Measurements from ENCODE around the gene SPATA2. TPM values are rescaled to one million over a fixed set of nuclear protein-coding genes. Genes with fewer than 3 reads are reported as not detected.
A peak's percentile ranks its signal among the peaks of the same experiment; 100 is the strongest.

SPATA2 gene
- polyA plus RNA-seq, 1 donor: 14.4 TPM

DNA sequence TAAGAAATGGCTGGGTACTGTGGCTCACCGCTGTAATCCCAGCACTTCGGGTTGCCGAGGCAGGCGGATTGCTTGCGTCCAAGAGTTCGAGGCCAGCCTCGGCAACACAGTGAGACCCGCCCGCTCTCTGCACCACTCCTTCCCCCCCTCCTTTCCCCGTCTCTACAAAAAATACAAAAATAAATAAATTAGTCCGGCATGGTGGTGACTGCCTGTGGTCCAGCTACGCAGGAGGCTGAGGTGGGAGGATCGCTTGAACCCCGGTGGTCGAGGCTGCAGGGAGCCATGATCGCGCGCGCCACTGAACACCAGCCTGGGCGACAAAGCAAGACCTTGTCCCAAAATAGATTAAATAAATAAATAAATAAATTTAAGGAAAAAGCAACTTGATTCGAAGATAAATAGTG lies 20.4 kb upstream of the SPATA2 start:
- Histone ChIP-seq H3K36me3 (ENCODE audit: control insufficient read depth, insufficient read depth, low read length) (peaks cover 15% of the 10 kb centered on the region), H3K4me3 (ENCODE audit: low read length) (peak overlapping the region; percentile 44), H3K4me1 (ENCODE audit: control insufficient read depth, insufficient read depth, low read length) (peaks cover 17% of the 10 kb centered on the region), H3K9me3 (ENCODE audit: control insufficient read depth, low read depth, low read length) (no peaks in the 10 kb centered on the region), H3K27me3 (ENCODE audit: control insufficient read depth, insufficient read depth, low read length) (no peaks in the 10 kb centered on the region), H3K27ac (ENCODE audit: low read length) (peak overlapping the region; percentile 22)
- WGBS (ENCODE audit: insufficient coverage, low lambda C conversion rate): no CpG with 5 or more reads among the region's 21 CpGs
- DNase-seq: no peak

DNA sequence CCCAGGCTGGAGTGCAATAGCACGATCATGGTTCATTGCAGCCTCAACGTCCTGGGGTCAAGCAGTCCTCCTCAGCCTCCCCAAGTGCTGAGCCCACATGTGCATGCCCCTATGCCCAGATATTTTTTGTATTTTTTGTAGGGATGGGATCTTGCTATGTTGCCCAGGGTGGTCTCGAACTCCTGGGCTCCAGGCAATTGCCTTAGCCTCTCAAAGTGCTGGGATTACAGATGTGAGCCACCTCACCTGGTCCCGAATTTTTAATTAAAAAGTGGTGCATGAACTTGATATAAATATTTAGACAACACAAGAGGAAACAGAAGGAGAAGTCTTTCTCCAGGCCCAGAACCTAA lies 13.8 kb upstream of the SPATA2 start:
- no peak overlapping the region for H3K27ac ChIP-seq (ENCODE audit: low read length)
- WGBS (ENCODE audit: insufficient coverage, low lambda C conversion rate): no CpG with 5 or more reads among the region's 4 CpGs
- DNase-seq: no peak

DNA sequence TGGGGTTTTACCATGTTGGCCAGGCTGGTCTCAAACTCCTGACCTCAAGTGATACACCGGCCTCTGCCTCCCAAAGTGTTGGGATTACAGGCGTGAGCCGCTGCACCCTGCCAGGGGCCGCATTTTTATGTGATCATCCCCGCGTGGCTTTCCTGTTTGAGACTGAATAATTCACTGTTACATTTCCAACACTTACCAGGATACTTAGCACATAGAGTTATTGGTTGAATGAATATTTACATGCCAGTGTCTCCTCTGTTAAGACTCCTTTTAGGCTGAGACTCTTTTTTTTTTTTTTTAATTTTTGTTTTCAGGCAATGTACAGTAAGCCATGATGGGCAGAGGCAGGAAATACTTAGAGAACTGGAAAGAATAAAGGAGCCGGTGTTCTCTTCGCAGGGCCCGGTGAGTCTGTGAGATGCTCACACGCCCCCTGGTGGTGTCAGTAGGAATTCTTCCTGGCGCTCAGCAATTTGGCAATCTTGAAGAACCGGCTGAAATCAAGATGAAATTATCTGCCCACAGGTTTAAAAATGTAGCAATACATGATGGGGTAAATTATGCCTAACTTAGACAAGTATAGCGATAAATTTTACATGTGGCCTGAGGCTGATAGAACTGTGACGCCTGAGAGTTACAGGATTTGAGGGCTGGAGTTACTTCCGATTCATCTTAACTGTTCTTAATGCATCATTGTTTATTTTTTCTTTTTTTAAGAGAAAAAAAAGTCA lies 13.2 kb upstream of the SPATA2 start:
- Histone ChIP-seq H3K4me3 (ENCODE audit: low read length) (no peak overlapping the region), H3K36me3 (ENCODE audit: control insufficient read depth, insufficient read depth, low read length) (no peaks in the 10 kb centered on the region), H3K27ac (ENCODE audit: low read length) (no peak overlapping the region), H3K27me3 (ENCODE audit: control insufficient read depth, insufficient read depth, low read length) (no peaks in the 10 kb centered on the region), H3K9me3 (ENCODE audit: control insufficient read depth, low read depth, low read length) (no peaks in the 10 kb centered on the region), H3K4me1 (ENCODE audit: control insufficient read depth, insufficient read depth, low read length) (peaks cover 8% of the 10 kb centered on the region)
- DNase-seq: peak; percentile 74 to 79
- whole genome bisulfite sequencing (ENCODE audit: insufficient coverage, low lambda C conversion rate): 0% methylated on average over 1 of the region's 15 CpGs

More for the DNA sequence above, 13.8 kb upstream of the SPATA2 start:
- Histone ChIP-seq H3K27me3 (ENCODE audit: control insufficient read depth, insufficient read depth, low read length) (no peaks in the 10 kb centered on the region), H3K9me3 (ENCODE audit: control insufficient read depth, low read depth, low read length) (no peaks in the 10 kb centered on the region), H3K36me3 (ENCODE audit: control insufficient read depth, insufficient read depth, low read length) (no peaks in the 10 kb centered on the region), H3K4me1 (ENCODE audit: control insufficient read depth, insufficient read depth, low read length) (peaks cover 6% of the 10 kb centered on the region), H3K4me3 (ENCODE audit: low read length) (no peak overlapping the region)

DNA sequence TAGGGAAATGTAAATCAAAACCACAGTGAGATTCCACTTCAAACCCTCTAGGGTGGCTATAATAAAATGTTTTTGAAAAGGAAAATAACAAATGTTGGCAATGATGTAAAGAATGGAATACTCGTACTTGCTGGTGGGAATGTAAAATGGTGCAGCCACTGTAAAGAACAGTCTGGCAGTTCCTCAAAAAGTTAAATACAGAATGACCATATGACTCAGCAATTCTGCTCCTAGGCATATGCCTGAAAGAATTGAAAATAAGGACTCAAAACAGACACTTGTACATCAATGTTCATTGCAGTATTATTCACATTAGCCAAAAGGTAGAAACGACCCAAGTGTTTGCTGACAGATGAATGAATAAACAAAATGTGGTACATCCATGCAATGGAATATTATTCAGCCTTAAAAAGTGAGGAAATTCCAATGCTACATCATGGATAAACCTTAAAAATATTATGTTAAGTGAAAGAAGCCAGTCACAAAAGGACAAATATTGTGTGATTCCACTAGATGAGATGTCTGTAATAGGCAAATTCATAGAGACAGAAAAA lies 10.6 kb upstream of the SPATA2 start:
- Histone ChIP-seq H3K9me3 (ENCODE audit: control insufficient read depth, low read depth, low read length) (no peaks in the 10 kb centered on the region), H3K27ac (ENCODE audit: low read length) (no peak overlapping the region), H3K36me3 (ENCODE audit: control insufficient read depth, insufficient read depth, low read length) (no peaks in the 10 kb centered on the region), H3K4me3 (ENCODE audit: low read length) (no peak overlapping the region), H3K27me3 (ENCODE audit: control insufficient read depth, insufficient read depth, low read length) (no peaks in the 10 kb centered on the region), H3K4me1 (ENCODE audit: control insufficient read depth, insufficient read depth, low read length) (peaks cover 13% of the 10 kb centered on the region)
- 78% methylated on average over 2 of the region's 2 CpGs for WGBS (ENCODE audit: insufficient coverage, low lambda C conversion rate)
- no peak for DNase-seq

DNA sequence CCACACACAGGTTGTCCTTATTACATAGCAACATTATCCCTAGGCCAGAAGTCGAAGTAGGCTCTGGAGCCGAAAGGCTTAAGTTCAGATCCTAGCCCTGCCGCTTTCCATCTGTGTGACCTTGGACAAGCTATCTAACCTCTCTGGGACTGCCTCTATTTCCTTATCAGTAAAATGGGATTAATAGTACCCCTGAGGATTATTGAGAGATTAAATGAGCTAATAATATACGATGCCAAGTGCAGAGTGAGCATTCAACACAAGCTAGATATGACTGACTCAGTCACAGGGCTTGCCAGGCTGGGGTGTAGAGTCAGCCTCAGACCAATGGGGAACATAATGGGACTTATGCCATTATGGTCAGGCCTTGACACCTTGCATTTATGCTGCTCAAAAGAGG lies 8.9 kb upstream of the SPATA2 start:
- H3K4me3 ChIP-seq (ENCODE audit: low read length): no peak overlapping the region
- H3K27ac ChIP-seq (ENCODE audit: low read length): peak overlapping the region; percentile 63
- peaks cover 13% of the 10 kb centered on the region for H3K4me1 ChIP-seq (ENCODE audit: control insufficient read depth, insufficient read depth, low read length)
- H3K36me3 ChIP-seq (ENCODE audit: control insufficient read depth, insufficient read depth, low read length): no peaks in the 10 kb centered on the region
- WGBS (ENCODE audit: insufficient coverage, low lambda C conversion rate): 90% methylated on average over 2 of the region's 4 CpGs
- no peaks in the 10 kb centered on the region for H3K9me3 ChIP-seq (ENCODE audit: control insufficient read depth, low read depth, low read length)
- no peak for DNase-seq
- no peaks in the 10 kb centered on the region for H3K27me3 ChIP-seq (ENCODE audit: control insufficient read depth, insufficient read depth, low read length)

DNA sequence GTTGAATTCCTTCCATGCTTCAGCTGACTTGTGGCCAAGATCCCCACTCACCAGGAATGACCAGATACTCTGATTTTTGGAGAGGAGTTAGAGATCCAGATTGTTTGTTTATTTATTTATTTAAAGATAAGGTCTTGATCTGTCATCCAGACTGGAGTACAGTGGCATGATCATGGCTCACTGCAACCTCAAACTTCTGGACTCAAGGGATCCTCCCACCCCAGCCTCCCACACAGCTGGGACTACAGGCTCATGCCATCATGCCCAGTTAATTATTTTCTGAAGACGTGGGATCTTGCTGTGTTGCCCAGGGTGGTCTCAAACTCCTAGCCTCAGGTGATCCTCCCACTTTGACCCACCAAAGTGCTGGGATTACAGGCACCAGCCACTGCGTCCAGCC lies 4.1 kb upstream of the SPATA2 start:
- H3K36me3 ChIP-seq (ENCODE audit: control insufficient read depth, insufficient read depth, low read length): no peaks in the 10 kb centered on the region
- no peak overlapping the region for H3K27ac ChIP-seq (ENCODE audit: low read length)
- no peaks in the 10 kb centered on the region for H3K27me3 ChIP-seq (ENCODE audit: control insufficient read depth, insufficient read depth, low read length)
- H3K9me3 ChIP-seq (ENCODE audit: control insufficient read depth, low read depth, low read length): no peaks in the 10 kb centered on the region
- WGBS (ENCODE audit: insufficient coverage, low lambda C conversion rate): no CpG with 5 or more reads among the region's 2 CpGs
- peaks cover 24% of the 10 kb centered on the region for H3K4me1 ChIP-seq (ENCODE audit: control insufficient read depth, insufficient read depth, low read length)
- no peak overlapping the region for H3K4me3 ChIP-seq (ENCODE audit: low read length)
- no peak for DNase-seq

DNA sequence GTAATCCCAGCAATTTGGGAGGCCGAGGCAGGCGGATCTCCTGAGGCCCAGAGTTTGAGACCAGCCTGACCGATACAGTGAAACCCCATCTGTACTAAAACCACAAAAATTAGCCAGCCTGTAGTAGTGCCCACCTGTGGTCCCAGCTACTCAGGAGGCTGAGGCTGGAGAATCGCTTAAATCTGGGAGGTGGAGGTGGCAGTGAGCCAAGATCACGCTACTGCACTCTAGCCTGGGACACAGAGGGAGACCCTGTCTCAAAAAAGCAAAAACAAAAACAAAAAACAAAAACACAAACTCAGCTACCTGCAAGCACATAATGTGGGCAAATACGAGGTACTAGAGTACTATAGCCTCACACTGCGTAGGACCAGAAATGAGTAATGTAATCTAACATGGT lies 3.7 kb upstream of the SPATA2 start:
- no CpG with 5 or more reads among the region's 7 CpGs for WGBS (ENCODE audit: insufficient coverage, low lambda C conversion rate)
- H3K27me3 ChIP-seq (ENCODE audit: control insufficient read depth, insufficient read depth, low read length): no peaks in the 10 kb centered on the region
- H3K9me3 ChIP-seq (ENCODE audit: control insufficient read depth, low read depth, low read length): no peaks in the 10 kb centered on the region
- H3K4me3 ChIP-seq (ENCODE audit: low read length): no peak overlapping the region
- H3K27ac ChIP-seq (ENCODE audit: low read length): no peak overlapping the region
- H3K36me3 ChIP-seq (ENCODE audit: control insufficient read depth, insufficient read depth, low read length): no peaks in the 10 kb centered on the region
- peaks cover 20% of the 10 kb centered on the region for H3K4me1 ChIP-seq (ENCODE audit: control insufficient read depth, insufficient read depth, low read length)
- DNase-seq: no peak

DNA sequence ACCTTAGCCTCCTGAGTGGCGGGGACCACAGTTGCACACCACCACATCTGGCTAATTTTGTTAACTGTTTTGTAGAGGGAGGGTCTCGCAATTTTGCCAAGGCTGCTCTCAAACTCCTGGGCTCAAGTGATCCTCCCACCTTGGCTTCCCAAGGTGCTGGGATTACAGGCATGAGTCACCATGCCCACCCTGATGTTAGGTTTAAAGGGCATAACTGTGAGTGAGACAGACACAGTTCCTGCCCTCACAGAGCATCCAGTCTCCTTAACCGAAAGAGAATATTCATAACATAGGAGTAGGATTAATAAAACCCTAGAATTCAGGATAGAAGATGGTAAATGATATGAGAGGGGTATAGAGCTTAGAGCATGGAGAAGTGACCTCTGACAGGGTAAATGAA lies 3.1 kb upstream of the SPATA2 start:
- Histone ChIP-seq H3K9me3 (ENCODE audit: control insufficient read depth, low read depth, low read length) (no peaks in the 10 kb centered on the region), H3K36me3 (ENCODE audit: control insufficient read depth, insufficient read depth, low read length) (no peaks in the 10 kb centered on the region), H3K27ac (ENCODE audit: low read length) (peak overlapping the region; percentile 12), H3K4me3 (ENCODE audit: low read length) (no peak overlapping the region), H3K27me3 (ENCODE audit: control insufficient read depth, insufficient read depth, low read length) (no peaks in the 10 kb centered on the region), H3K4me1 (ENCODE audit: control insufficient read depth, insufficient read depth, low read length) (peaks cover 24% of the 10 kb centered on the region)
- WGBS (ENCODE audit: insufficient coverage, low lambda C conversion rate): no CpG with 5 or more reads among the region's 3 CpGs
- DNase-seq: no peak

DNA sequence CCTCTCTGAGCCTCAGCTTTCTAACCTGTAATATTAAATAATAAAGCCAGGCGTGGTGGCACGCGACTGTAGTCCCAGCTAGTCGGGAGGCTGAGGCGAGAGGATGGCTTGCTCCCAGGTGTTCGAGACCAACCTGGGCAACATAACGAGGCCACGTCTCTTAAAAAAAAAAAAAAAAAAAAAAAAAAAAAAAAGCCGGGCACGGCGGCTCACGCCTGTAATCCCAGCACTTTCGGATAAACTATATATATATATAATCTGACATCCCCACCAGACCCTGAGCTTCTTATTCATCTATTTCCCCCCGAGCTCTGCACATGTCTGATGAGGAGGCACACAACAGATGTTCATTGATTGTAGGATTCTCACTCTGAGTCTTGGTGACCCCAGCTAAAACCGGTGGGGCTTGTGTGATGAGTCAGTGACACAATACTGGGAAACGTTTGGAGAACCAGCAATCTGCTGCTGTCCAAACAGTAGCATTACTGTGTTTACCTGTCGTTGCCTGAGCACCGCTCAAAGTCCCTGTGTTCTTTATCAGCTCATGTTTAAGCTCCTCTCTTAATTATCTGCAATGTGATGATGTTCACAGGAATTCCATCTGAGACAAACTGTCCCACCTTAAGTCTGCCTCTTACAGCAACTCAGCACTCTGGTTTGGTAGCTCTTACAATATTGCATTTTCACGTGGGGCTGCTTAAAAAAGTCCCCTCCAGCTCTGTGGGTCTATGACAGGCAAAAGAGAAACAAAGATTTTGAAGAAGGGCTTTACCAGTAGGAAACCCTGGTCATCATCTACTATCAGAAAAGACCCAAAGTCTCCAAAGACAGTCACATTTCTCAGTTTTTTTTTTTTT lies 1.0 kb upstream of the SPATA2 start:
- no peaks in the 10 kb centered on the region for H3K9me3 ChIP-seq (ENCODE audit: control insufficient read depth, low read depth, low read length)
- peak; percentile 93 to 97 for DNase-seq
- no peaks in the 10 kb centered on the region for H3K27me3 ChIP-seq (ENCODE audit: control insufficient read depth, insufficient read depth, low read length)
- peak overlapping the region; percentile 99 for H3K27ac ChIP-seq (ENCODE audit: low read length)
- WGBS (ENCODE audit: insufficient coverage, low lambda C conversion rate): no CpG with 5 or more reads among the region's 19 CpGs
- peak overlapping the region; percentile 95 for H3K4me3 ChIP-seq (ENCODE audit: low read length)
- peaks cover 4% of the 10 kb centered on the region for H3K36me3 ChIP-seq (ENCODE audit: control insufficient read depth, insufficient read depth, low read length)
- H3K4me1 ChIP-seq (ENCODE audit: control insufficient read depth, insufficient read depth, low read length): peaks cover 26% of the 10 kb centered on the region

DNA sequence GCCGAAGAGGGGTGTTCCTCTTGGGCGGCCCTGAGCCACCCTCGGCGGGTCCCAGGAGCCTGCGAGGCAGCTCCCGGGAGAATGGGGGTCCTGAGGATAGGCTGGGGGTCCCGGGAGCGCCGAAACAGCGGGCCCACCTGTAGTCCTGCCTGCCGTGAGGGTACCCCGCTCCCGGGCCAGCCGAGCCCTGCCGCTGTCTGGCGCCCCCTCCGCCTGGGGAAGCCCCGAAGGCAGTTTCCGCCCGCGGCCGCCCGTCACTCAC lies 280 bp downstream of the SPATA2 start:
- no peak for DNase-seq
- Histone ChIP-seq H3K36me3 (ENCODE audit: control insufficient read depth, insufficient read depth, low read length) (peaks cover 8% of the 10 kb centered on the region), H3K4me1 (ENCODE audit: control insufficient read depth, insufficient read depth, low read length) (peaks cover 39% of the 10 kb centered on the region), H3K4me3 (ENCODE audit: low read length) (peak overlapping the region; percentile 95), H3K9me3 (ENCODE audit: control insufficient read depth, low read depth, low read length) (no peaks in the 10 kb centered on the region), H3K27me3 (ENCODE audit: control insufficient read depth, insufficient read depth, low read length) (no peaks in the 10 kb centered on the region), H3K27ac (ENCODE audit: low read length) (peak overlapping the region; percentile 99)
- WGBS (ENCODE audit: insufficient coverage, low lambda C conversion rate): no CpG with 5 or more reads among the region's 23 CpGs

Measured in large intestine (tissue), 3 donors.